Measurements from ENCODE around the gene DAB1. TPM values are rescaled to one million over a fixed set of nuclear protein-coding genes. Genes with fewer than 3 reads are reported as not detected.

The DAB1 gene
- total and polyA plus RNA-seq, 2 of the 8 experiments (the other 6 are each of a cell fraction or from before 2014, with no cell fraction given) = 4.4 to 11.8 TPM

DNA sequence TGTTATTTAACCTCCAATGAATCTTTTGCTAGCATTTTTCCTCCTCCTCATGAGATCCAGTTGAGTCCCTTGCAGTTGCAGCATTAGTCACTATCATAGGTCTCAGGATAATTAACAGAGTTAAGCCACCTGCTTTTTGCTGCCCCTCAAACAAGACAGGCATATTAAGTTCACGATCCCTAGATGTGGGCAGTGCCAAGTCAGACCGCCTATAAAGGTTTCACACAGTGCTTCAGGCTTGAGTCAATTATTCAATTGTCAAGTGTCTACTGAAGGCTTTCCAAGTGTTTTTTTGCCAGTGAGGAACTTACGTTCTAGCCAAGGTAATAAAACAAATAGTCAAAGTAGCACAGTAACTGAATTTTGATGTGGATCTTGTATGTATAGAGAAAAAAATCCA is 175.0 kb downstream of the DAB1 start (continued):
- TF ChIP-seq SIX5 (IDR thresholded peaks at IDR 0.05; ENCODE audit: low read depth, low read length) (no peak), BRCA1 (IDR thresholded peaks at IDR 0.05; ENCODE audit: low read depth, low read length) (no peak), TAF7 (optimal IDR thresholded peaks at IDR 0.05; ENCODE audit: borderline replicate concordance, low read depth, low read length) (no peak), ASH2L (IDR thresholded peaks at IDR 0.05; ENCODE audit: low read length) (no peak)

Measured in H1 (cell line).